OCI-LY7 (cell line): Measurements from ENCODE around the gene POR. TPM values are rescaled to one million over a fixed set of nuclear protein-coding genes. Genes with fewer than 3 reads are reported as not detected.

Experiments used
- BruUV-seq: library from RNA; stranded (reverse); fragments of 400-500 nt; replicated peaks from 2 replicates; lab custom pipeline; 2021; lab: Mats Ljungman, UMichigan
- CTCF ChIA-PET: fragments of 300-600 bp; sonication (Branson Sonifier 250); formaldehyde crosslinking; loops from one replicate; lab custom pipeline; 2022; ENCODE audit warnings: antibody characterized with exemption; ENCODE audit not compliant: unreplicated experiment; lab: Charles Lee
- POLR2A ChIA-PET: fragments of 300-600 bp; sonication (Branson Sonifier 250); formaldehyde crosslinking; loops from one replicate; lab custom pipeline; 2022; ENCODE audit warnings: antibody characterized with exemption; lab: Charles Lee
- DNase-seq: peaks from one replicate; pipeline ENCODE4 v3.0.0-alpha.2; 2015; ENCODE audit warnings: low spot score
- H2AFZ ChIP-seq: fragments of 200-600 bp; sonication (generic), shearing (Covaris generic); 2 replicates; pipeline ENCODE4 v1.6.1; 2014; ENCODE audit warnings: mild to moderate bottlenecking, antibody characterized with exemption, low read length, moderate library complexity
- H3K27ac ChIP-seq: fragments of 200-600 bp; sonication (generic); 2 replicates; pipeline ENCODE4 v1.5.1; 2014; ENCODE audit warnings: mixed run types, low read depth, mild to moderate bottlenecking, moderate library complexity, low read length, inconsistent platforms; ENCODE audit not compliant: poor library complexity, severe bottlenecking
- H3K36me3 ChIP-seq: fragments of 200-600 bp; sonication (generic); 2 replicates; pipeline ENCODE4 v1.6.1; 2014; ENCODE audit warnings: mild to moderate bottlenecking, antibody characterized with exemption, low read length, moderate library complexity, mixed read lengths; ENCODE audit not compliant: insufficient read depth
- H3K4me1 ChIP-seq: fragments of 200-600 bp; sonication (generic); 2 replicates; pipeline ENCODE4 v1.5.1; 2014; ENCODE audit warnings: mild to moderate bottlenecking, low read length; ENCODE audit not compliant: insufficient read depth, poor library complexity, severe bottlenecking
- H3K4me2 ChIP-seq: fragments of 200-600 bp; sonication (generic); 2 replicates; pipeline ENCODE4 v1.6.1; 2014; ENCODE audit warnings: mild to moderate bottlenecking, low read length
- H3K4me3 ChIP-seq: fragments of 200-600 bp; sonication (generic); 2 replicates; pipeline ENCODE4 v1.5.1; 2014; ENCODE audit warnings: mild to moderate bottlenecking, low read depth, low read length; ENCODE audit not compliant: poor library complexity, severe bottlenecking
- H3K79me2 ChIP-seq: fragments of 200-600 bp; sonication (generic); 2 replicates; pipeline ENCODE4 v1.6.1; 2016; ENCODE audit warnings: low read depth, mild to moderate bottlenecking, low read length, moderate library complexity, mixed read lengths; ENCODE audit not compliant: insufficient read depth
- H3K9me2 ChIP-seq: fragments of 200-600 bp; sonication (generic); 2 replicates; pipeline ENCODE4 v1.6.1; 2016; ENCODE audit warnings: mild to moderate bottlenecking, low read length, mixed read lengths; ENCODE audit not compliant: insufficient read depth
- H3K9me3 ChIP-seq: fragments of 200-600 bp; sonication (generic); 2 replicates; pipeline ENCODE4 v1.6.1; 2014; ENCODE audit warnings: mild to moderate bottlenecking, mixed run types, low read length, mixed read lengths
- H4K20me1 ChIP-seq: fragments of 200-600 bp; sonication (generic); 2 replicates; pipeline ENCODE4 v1.6.1; 2014; ENCODE audit warnings: mild to moderate bottlenecking, antibody characterized with exemption, low read length, moderate library complexity, mixed read lengths; ENCODE audit not compliant: insufficient read depth
- EZH2phosphoT487 ChIP-seq: fragments of 200-600 bp; sonication (generic); IDR thresholded peaks from 2 replicates; pipeline ENCODE4 v1.6.1; 2018; ENCODE audit warnings: low read depth, borderline replicate concordance, mild to moderate bottlenecking, mixed run types, antibody characterized with exemption, low read length, moderate library complexity, mixed read lengths
- intact Hi-C: fragments of 100-400 bp; cut with micrococcal nuclease; formaldehyde crosslinking; loops from one replicate; pipeline ENCODE4 v1.10.0; 2022; ENCODE audit not compliant: unreplicated experiment
- total RNA-seq, 2 experiments: library from RNA; depleted of rRNA in 1 of 2; stranded (reverse); fragments of >200 nt in 1 of 2; shearing (Covaris generic) in 1 of 2; gene quantifications; 2 replicates each; pipeline ENCODE4 v1.2.3, GENCODE V29; 2014 to 2022
- TF ChIP-seq, protein P1 (sequence below): fragments of 200-600 bp; sonication (generic); conservative IDR thresholded peaks from 2 replicates; pipeline ENCODE4 v1.5.1; 2014; ENCODE audit warnings: mild to moderate bottlenecking, antibody characterized with exemption, low read length, moderate library complexity, mixed read lengths

POR gene
- total RNA-seq, 2 experiments from 2014 or later, result 41.5 to 45.2 TPM

GRCh38 chr7:75924256-75924655 lies 9.3 kb downstream of the POR start:
- BruUV-seq, result no TSS peak
- no peaks in the 10 kb centered on the region for H4K20me1 ChIP-seq
- H3K27ac ChIP-seq, result no peak overlapping the region
- no peak overlapping the region for H3K4me2 ChIP-seq
- H3K9me3 ChIP-seq, result no peaks in the 10 kb centered on the region
- no peaks in the 10 kb centered on the region for H3K79me2 ChIP-seq
- ChIA-PET CTCF (no interaction called here), POLR2A (no interaction called here)
- no peaks in the 10 kb centered on the region; the same call in 1 of the 2 replicates for H3K36me3 ChIP-seq
- no peak for TF ChIP-seq EZH2phosphoT487
- TF ChIP-seq, protein P1, sequence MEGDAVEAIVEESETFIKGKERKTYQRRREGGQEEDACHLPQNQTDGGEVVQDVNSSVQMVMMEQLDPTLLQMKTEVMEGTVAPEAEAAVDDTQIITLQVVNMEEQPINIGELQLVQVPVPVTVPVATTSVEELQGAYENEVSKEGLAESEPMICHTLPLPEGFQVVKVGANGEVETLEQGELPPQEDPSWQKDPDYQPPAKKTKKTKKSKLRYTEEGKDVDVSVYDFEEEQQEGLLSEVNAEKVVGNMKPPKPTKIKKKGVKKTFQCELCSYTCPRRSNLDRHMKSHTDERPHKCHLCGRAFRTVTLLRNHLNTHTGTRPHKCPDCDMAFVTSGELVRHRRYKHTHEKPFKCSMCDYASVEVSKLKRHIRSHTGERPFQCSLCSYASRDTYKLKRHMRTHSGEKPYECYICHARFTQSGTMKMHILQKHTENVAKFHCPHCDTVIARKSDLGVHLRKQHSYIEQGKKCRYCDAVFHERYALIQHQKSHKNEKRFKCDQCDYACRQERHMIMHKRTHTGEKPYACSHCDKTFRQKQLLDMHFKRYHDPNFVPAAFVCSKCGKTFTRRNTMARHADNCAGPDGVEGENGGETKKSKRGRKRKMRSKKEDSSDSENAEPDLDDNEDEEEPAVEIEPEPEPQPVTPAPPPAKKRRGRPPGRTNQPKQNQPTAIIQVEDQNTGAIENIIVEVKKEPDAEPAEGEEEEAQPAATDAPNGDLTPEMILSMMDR, result no peak
- no peak overlapping the region for H2AFZ ChIP-seq
- DNase-seq, result no peak
- H3K9me2 ChIP-seq, result no peaks in the 10 kb centered on the region
- H3K4me3 ChIP-seq, result no peak overlapping the region
- intact Hi-C loops, result no loop called here
- H3K4me1 ChIP-seq, result no peaks in the 10 kb centered on the region

- no peaks in the 10 kb centered on the region for H3K9me3 ChIP-seq
- H4K20me1 ChIP-seq, result no peaks in the 10 kb centered on the region
- DNase-seq, result no peak
- H3K9me2 ChIP-seq, result no peaks in the 10 kb centered on the region
- no TSS peak for BruUV-seq
- no peak overlapping the region for H3K4me2 ChIP-seq
- H3K4me1 ChIP-seq, result no peaks in the 10 kb centered on the region
- no peak overlapping the region for H2AFZ ChIP-seq
- ChIA-PET CTCF (no interaction called here), POLR2A (no interaction called here)
- intact Hi-C loops, result no loop called here
- H3K79me2 ChIP-seq, result no peaks in the 10 kb centered on the region
- no peaks in the 10 kb centered on the region; the same call in 1 of the 2 replicates for H3K36me3 ChIP-seq
- no peak overlapping the region for H3K4me3 ChIP-seq
- TF ChIP-seq, protein P1, result no peak
- TF ChIP-seq EZH2phosphoT487, result no peak
- no peak overlapping the region for H3K27ac ChIP-seq
These were observed 9.9 kb downstream of the POR start for GRCh38 chr7:75924889-75925288.

- CTCF ChIA-PET, result no interaction called here
- H3K9me2 ChIP-seq, result no peaks in the 10 kb centered on the region
- H3K4me2 ChIP-seq, result no peak overlapping the region
- H4K20me1 ChIP-seq, result no peaks in the 10 kb centered on the region
- no peaks in the 10 kb centered on the region; the same call in 1 of the 2 replicates for H3K36me3 ChIP-seq
- H3K4me1 ChIP-seq, result no peaks in the 10 kb centered on the region
- no peak for TF ChIP-seq EZH2phosphoT487
- TF ChIP-seq, protein P1, result no peak
- no peaks in the 10 kb centered on the region for H3K79me2 ChIP-seq
- intact Hi-C loops, result no loop called here
- no peak overlapping the region for H3K4me3 ChIP-seq
- no peak for DNase-seq
- H3K27ac ChIP-seq, result no peak overlapping the region
- BruUV-seq, result no TSS peak
- POLR2A ChIA-PET, result interaction anchor here (0.6 to 1.8 kb wide), 2 partner anchors 11 to 492 kb away, joined by 3 read pairs; partner anchors contain the start of gene POR
- H3K9me3 ChIP-seq, result no peaks in the 10 kb centered on the region
- no peak overlapping the region for H2AFZ ChIP-seq
These were observed 10.9 kb downstream of the POR start for GRCh38 chr7:75925717-75926435.
